HepG2 (cell line): ENCODE results near the gene CEP131.

Experiments
- CTCF ChIP-seq: sonication (generic); formaldehyde crosslinking; IDR thresholded peaks from 2 replicates; pipeline ENCODE4 v1.5.0; 2020; ENCODE audit warnings: mild to moderate bottlenecking, missing genetic modification reagents, moderate library complexity
- ELF4 ChIP-seq: sonication (generic); formaldehyde crosslinking; IDR thresholded peaks from 2 replicates; pipeline ENCODE4 v1.5.0; 2020; ENCODE audit warnings: missing genetic modification reagents, mild to moderate bottlenecking, moderate library complexity, borderline replicate concordance
- FOXJ3 ChIP-seq: sonication (generic); formaldehyde crosslinking; IDR thresholded peaks from 2 replicates; pipeline ENCODE4 v1.4.0; 2020; ENCODE audit warnings: missing genetic modification reagents, mild to moderate bottlenecking, borderline replicate concordance
- ZNF362 ChIP-seq: sonication (generic); formaldehyde crosslinking; IDR thresholded peaks from 2 replicates; pipeline ENCODE4 v1.4.0; 2020; ENCODE audit warnings: missing genetic modification reagents, mild to moderate bottlenecking, borderline replicate concordance

GRCh38 chr17:81223762-81224130 lies 981 bp upstream of the CEP131 start:
- no peak for TF ChIP-seq FOXJ3 (CRISPR knock-in tag)
- TF ChIP-seq ZNF362 (CRISPR knock-in tag), result no peak
- no peak for TF ChIP-seq CTCF (CRISPR knock-in tag)
- no peak for TF ChIP-seq ELF4
